ENCODE data around the gene ALCAM.

- no peak for TF ChIP-seq CTCF (conservative IDR thresholded peaks at IDR 0.05 in 1 of 2, IDR thresholded peaks at IDR 0.05 in 1 of 2; ENCODE audit: low read depth in 1 of 2, low read length in 2 of 2)
- TF ChIP-seq EZH2 (IDR thresholded peaks at IDR 0.05; ENCODE audit: low read length, missing control alignments), result no peak
Measured at GRCh38 chr3:105580296-105580965, 213.7 kb downstream of the ALCAM start.
